Transverse colon (tissue), 4 donors: Measurements from ENCODE around the gene MYO18B. TPM values are rescaled to one million over a fixed set of nuclear protein-coding genes. Genes with fewer than 3 reads are reported as not detected.

Experiments
- DNase-seq: peaks from one replicate; pipeline ENCODE4 v3.0.0-alpha.2; 2019
- H3K27ac ChIP-seq, 4 donors: fragments of 200-600 bp; sonication (generic); 2 replicates each; pipeline ENCODE4 v1.5.1; 2016 to 2018; ENCODE audit warnings: inconsistent platforms in 4 of 4
- H3K27me3 ChIP-seq: fragments of 200-600 bp; sonication (generic); 2 replicates; pipeline ENCODE4 v1.5.1; 2017; ENCODE audit warnings: inconsistent platforms
- H3K36me3 ChIP-seq, 4 donors: fragments of 200-600 bp; sonication (generic); 2 replicates each; pipeline ENCODE4 v1.5.1; 2017 to 2019; ENCODE audit warnings: inconsistent platforms in 4 of 4
- H3K4me1 ChIP-seq, 4 donors: fragments of 200-600 bp; sonication (generic); 2 replicates each; pipeline ENCODE4 v1.5.1; 2017 to 2020; ENCODE audit warnings: inconsistent platforms in 4 of 4
- H3K4me3 ChIP-seq, 4 donors: fragments of 200-600 bp; sonication (generic); 1 replicate in 1 of 4; 2 replicates in 3 of 4; pipeline versions ENCODE4 v1.5.1 to v1.6.1; 2017 to 2019; ENCODE audit warnings: inconsistent platforms in 4 of 4
- H3K9me3 ChIP-seq, 2 donors: fragments of 200-600 bp; sonication (generic); 2 replicates each; pipeline ENCODE4 v1.5.1; 2017 to 2019; ENCODE audit warnings: inconsistent platforms in 2 of 2
- EP300 ChIP-seq: sonication (generic); formaldehyde crosslinking; IDR thresholded peaks from one replicate; pipeline ENCODE4 v1.6.1; 2017; ENCODE audit warnings: antibody characterized with exemption, low read depth
- POLR2A ChIP-seq: fragments of 450-650 bp; IDR thresholded peaks from one replicate; pipeline ENCODE4 v1.6.1; 2016; ENCODE audit warnings: antibody characterized with exemption, mild to moderate bottlenecking, moderate library complexity
- POLR2AphosphoS5 ChIP-seq, 3 donors: sonication (generic); formaldehyde crosslinking; IDR thresholded peaks; one replicate each; pipeline ENCODE4 v1.6.1; 2016; ENCODE audit warnings: antibody characterized with exemption in 3 of 3
- WGBS, 2 donors: methylation state at CpG; one replicate each; pipeline ENCODE4 v1.1.5; 2018; ENCODE audit warnings: low coverage in 1 of 2; 5-methylcytosine and 5-hydroxymethylcytosine counted together
- in situ Hi-C, 4 donors: fragments of 200-750 bp; cut with MboI; loops; one replicate each; pipeline versions ENCODE4 v1.15.0 to v1.15.1; 2017; ENCODE audit warnings: low sequenced_read_pairs in 3 of 4, low pct_ligation_motif_present in 1 of 4, low pct_unique_long_range_greater_than_20kb in 1 of 4
- intact Hi-C: fragments of 100-400 bp; cut with DNase I; formaldehyde crosslinking; loops from one replicate; pipeline ENCODE4 v1.15.1; 2023; ENCODE audit warnings: low total_unique reads
- total RNA-seq, 4 donors: library from RNA; depleted of rRNA; stranded (reverse); fragments of >200 nt; gene quantifications; one replicate each; pipeline ENCODE4 v1.1.0, GENCODE V29; 2016
- TF ChIP-seq, protein P1 (sequence below), 5 experiments: fragments of 200-600 bp in 3 of 5; fragments of 450-650 bp in 2 of 5; sonication (generic) in 3 of 5; IDR thresholded peaks; 1 replicate in 2 of 5; 2 replicates in 3 of 5; pipeline ENCODE4 v1.5.1; 2016 to 2017; ENCODE audit warnings: antibody characterized with exemption in 5 of 5, inconsistent platforms in 3 of 5, mild to moderate bottlenecking in 2 of 5, moderate library complexity in 1 of 5

Gene MYO18B
- total RNA-seq, 4 donors from 2014 or later = 0.27 TPM; not detected in 3

DNA sequence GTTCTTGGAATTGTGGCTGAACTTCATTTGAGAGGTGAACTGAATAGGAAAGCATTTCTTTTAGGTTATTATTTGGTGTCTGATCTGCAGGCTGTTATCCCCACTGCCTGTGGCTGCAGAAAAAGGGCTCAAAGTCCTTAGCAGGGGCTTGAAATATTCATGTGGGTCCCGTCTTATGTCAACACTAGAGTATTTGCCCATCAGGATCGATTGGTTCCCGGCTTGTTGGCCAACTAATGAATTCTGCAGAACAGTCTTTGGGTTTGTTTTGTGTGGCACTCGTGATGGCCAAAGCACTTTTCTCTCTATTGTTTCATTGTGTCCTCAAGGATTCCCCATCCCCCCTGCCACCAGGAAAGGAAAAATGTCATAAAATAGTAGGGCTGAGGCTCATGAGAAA is 211.9 kb downstream of the MYO18B start:
- intact Hi-C loops (no loop called here), in situ Hi-C loops (no loop called here)
- Histone ChIP-seq H3K4me3 (no peak overlapping the region), H3K9me3 (no peaks in the 10 kb centered on the region), H3K27me3 (no peaks in the 10 kb centered on the region), H3K36me3 (no peaks in the 10 kb centered on the region), H3K27ac (no peak overlapping the region), H3K4me1 (no peaks in the 10 kb centered on the region)
- 50 to 59% methylated on average over 1 to 4 of the region's 4 CpGs for WGBS, 2 donors
- TF ChIP-seq EP300 (no peak), POLR2A (no peak), POLR2AphosphoS5 (IDR thresholded peaks at IDR 0.05) (no peak)
- TF ChIP-seq, protein P1, sequence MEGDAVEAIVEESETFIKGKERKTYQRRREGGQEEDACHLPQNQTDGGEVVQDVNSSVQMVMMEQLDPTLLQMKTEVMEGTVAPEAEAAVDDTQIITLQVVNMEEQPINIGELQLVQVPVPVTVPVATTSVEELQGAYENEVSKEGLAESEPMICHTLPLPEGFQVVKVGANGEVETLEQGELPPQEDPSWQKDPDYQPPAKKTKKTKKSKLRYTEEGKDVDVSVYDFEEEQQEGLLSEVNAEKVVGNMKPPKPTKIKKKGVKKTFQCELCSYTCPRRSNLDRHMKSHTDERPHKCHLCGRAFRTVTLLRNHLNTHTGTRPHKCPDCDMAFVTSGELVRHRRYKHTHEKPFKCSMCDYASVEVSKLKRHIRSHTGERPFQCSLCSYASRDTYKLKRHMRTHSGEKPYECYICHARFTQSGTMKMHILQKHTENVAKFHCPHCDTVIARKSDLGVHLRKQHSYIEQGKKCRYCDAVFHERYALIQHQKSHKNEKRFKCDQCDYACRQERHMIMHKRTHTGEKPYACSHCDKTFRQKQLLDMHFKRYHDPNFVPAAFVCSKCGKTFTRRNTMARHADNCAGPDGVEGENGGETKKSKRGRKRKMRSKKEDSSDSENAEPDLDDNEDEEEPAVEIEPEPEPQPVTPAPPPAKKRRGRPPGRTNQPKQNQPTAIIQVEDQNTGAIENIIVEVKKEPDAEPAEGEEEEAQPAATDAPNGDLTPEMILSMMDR (IDR thresholded peaks at IDR 0.05) = no peak
- no peak for DNase-seq

DNA sequence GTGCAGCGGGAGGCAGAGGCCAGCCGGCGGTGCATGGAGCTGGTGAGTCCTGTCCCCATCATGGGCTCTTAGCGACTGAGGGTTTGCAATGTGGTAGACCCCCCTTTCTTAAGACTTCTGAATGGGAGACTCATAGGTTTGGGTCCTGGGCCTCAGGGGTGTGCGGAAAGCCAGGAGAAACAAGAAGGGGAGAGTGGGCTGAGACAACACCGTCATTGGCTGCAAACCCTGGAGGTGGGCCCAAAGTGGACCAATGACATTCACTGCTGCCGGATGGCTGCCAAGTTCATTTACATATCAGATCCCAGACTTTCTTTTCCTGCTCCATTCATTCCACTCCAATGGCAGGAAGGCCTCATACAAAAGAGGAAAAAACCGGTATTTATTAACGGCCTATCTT is 213.3 kb downstream of the MYO18B start:
- Histone ChIP-seq H3K36me3 (no peaks in the 10 kb centered on the region), H3K4me1 (no peaks in the 10 kb centered on the region), H3K27me3 (no peaks in the 10 kb centered on the region), H3K4me3 (no peak overlapping the region), H3K9me3 (no peaks in the 10 kb centered on the region), H3K27ac (no peak overlapping the region)
- TF ChIP-seq, protein P1 (IDR thresholded peaks at IDR 0.05) = no peak
- TF ChIP-seq POLR2A (no peak), EP300 (no peak)
- WGBS, 2 donors = 88 to 92% methylated on average over 3 to 9 of the region's 9 CpGs
- DNase-seq = no peak
- intact Hi-C loops = no loop called here
- in situ Hi-C loops = no loop called here

GRCh38 chr22:25956801-25957200 is 214.8 kb downstream of the MYO18B start:
- Histone ChIP-seq H3K27me3 (no peaks in the 10 kb centered on the region), H3K27ac (no peak overlapping the region), H3K4me1 (no peaks in the 10 kb centered on the region), H3K4me3 (no peak overlapping the region), H3K9me3 (no peaks in the 10 kb centered on the region), H3K36me3 (no peaks in the 10 kb centered on the region)
- no peak for TF ChIP-seq EP300
- TF ChIP-seq POLR2AphosphoS5 (IDR thresholded peaks at IDR 0.05) = no peak
- no peak for TF ChIP-seq POLR2A
- TF ChIP-seq, protein P1 (IDR thresholded peaks at IDR 0.05) = no peak
- no peak for DNase-seq
- WGBS, 2 donors = 53 to 76% methylated on average over 3 to 5 of the region's 5 CpGs
- intact Hi-C loops = no loop called here
- in situ Hi-C loops = no loop called here

- DNase-seq = no peak
- in situ Hi-C loops = no loop called here
- 60 to 68% methylated on average over 3 to 12 of the region's 12 CpGs for WGBS, 2 donors
- Histone ChIP-seq H3K4me3 (no peak overlapping the region), H3K4me1 (no peaks in the 10 kb centered on the region), H3K9me3 (no peaks in the 10 kb centered on the region), H3K36me3 (no peaks in the 10 kb centered on the region), H3K27me3 (no peaks in the 10 kb centered on the region), H3K27ac (no peak overlapping the region)
- intact Hi-C loops = no loop called here
- no peak for TF ChIP-seq EP300
- TF ChIP-seq POLR2AphosphoS5 (IDR thresholded peaks at IDR 0.05) = no peak
- TF ChIP-seq POLR2A = no peak
- TF ChIP-seq, protein P1 (IDR thresholded peaks at IDR 0.05) = no peak
Observed at GRCh38 chr22:25959818-25960774, 218.1 kb downstream of the MYO18B start.
